Endothelial cell of umbilical vein (primary cell): ENCODE data around the gene LRP3.
"Not testable (repeated sequence)": the region's sequence is repeated elsewhere in the genome, so short reads cannot be mapped to it uniquely, and the experiment has no call there.

Source experiments
- EZH2 ChIP-seq: IDR thresholded peaks from 2 replicates; pipeline ENCODE4 v1.6.1; 2012; ENCODE audit warnings: borderline replicate concordance, low read depth, mild to moderate bottlenecking, moderate library complexity, low read length, inconsistent platforms; ENCODE audit not compliant: severe bottlenecking
- FOS ChIP-seq: IDR thresholded peaks from 2 replicates; pipeline ENCODE4 v1.6.1; 2011; ENCODE audit warnings: mild to moderate bottlenecking, low read length, moderate library complexity, borderline replicate concordance; ENCODE audit not compliant: insufficient read depth
- GATA2 ChIP-seq: IDR thresholded peaks from 2 replicates; pipeline ENCODE4 v1.7.0; 2011; ENCODE audit warnings: low read depth, mild to moderate bottlenecking, moderate library complexity, mixed read lengths, low read length; ENCODE audit not compliant: insufficient read length, insufficient read depth
- JUN ChIP-seq: IDR thresholded peaks from 2 replicates; pipeline ENCODE4 v1.6.1; 2011; ENCODE audit warnings: borderline replicate concordance, low read depth; ENCODE audit not compliant: insufficient read length, insufficient read depth
- MYC ChIP-seq: IDR thresholded peaks from one replicate; pipeline ENCODE4 v1.6.1; 2011; ENCODE audit warnings: mild to moderate bottlenecking, low read depth, low read length
- POLR2A ChIP-seq: IDR thresholded peaks from 2 replicates; pipeline ENCODE4 v1.6.1; 2012; ENCODE audit warnings: low read depth, mild to moderate bottlenecking, control low read depth, low read length
- POLR2AphosphoS5 ChIP-seq: IDR thresholded peaks from 2 replicates; pipeline ENCODE4 v1.6.1; 2012; ENCODE audit warnings: low read depth, mild to moderate bottlenecking, control low read depth, low read length, moderate library complexity; ENCODE audit not compliant: insufficient read depth
- TF ChIP-seq, protein P1 (sequence below), 2 donors: IDR thresholded peaks; 1 replicate in 1 of 2; 2 replicates in 1 of 2; pipeline ENCODE4 v1.5.1; 2011; ENCODE audit warnings: low read length in 2 of 2, mild to moderate bottlenecking in 2 of 2, moderate library complexity in 2 of 2, control low read depth in 1 of 2, inconsistent platforms in 1 of 2, low read depth in 1 of 2; ENCODE audit not compliant: insufficient read depth in 1 of 2; ENCODE audit errors: extremely low read depth in 1 of 2
- TF ChIP-seq, protein P2 (sequence below): IDR thresholded peaks from 2 replicates; pipeline ENCODE4 v1.6.1; 2011; ENCODE audit not compliant: insufficient read depth, insufficient read length

DNA sequence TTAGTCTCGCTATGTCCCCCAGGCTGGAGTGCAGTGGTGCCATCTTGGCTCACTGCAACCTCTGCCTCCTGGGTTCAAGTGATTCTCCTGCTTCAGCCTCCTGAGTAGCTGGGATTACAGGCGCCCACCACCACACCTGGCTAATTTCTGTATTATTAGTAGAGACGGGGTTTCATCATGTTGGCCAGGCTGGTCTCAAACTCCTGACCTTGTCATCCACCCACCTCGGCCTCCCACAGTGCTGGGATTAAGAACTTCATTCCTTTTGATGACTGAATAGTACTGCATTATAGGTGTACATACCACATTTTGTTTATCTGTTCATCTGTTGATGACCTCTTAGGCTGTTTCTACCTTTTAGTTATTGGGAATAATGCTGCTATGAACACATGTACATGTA lies 41.5 kb upstream of the LRP3 start:
- TF ChIP-seq, protein P1, sequence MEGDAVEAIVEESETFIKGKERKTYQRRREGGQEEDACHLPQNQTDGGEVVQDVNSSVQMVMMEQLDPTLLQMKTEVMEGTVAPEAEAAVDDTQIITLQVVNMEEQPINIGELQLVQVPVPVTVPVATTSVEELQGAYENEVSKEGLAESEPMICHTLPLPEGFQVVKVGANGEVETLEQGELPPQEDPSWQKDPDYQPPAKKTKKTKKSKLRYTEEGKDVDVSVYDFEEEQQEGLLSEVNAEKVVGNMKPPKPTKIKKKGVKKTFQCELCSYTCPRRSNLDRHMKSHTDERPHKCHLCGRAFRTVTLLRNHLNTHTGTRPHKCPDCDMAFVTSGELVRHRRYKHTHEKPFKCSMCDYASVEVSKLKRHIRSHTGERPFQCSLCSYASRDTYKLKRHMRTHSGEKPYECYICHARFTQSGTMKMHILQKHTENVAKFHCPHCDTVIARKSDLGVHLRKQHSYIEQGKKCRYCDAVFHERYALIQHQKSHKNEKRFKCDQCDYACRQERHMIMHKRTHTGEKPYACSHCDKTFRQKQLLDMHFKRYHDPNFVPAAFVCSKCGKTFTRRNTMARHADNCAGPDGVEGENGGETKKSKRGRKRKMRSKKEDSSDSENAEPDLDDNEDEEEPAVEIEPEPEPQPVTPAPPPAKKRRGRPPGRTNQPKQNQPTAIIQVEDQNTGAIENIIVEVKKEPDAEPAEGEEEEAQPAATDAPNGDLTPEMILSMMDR (IDR thresholded peaks at IDR 0.05; ENCODE audit: extremely low read depth in 1 of 2, insufficient read depth in 1 of 2, low read depth in 1 of 2, low read length in 2 of 2) = not testable (repeated sequence)
- TF ChIP-seq POLR2A, EZH2, POLR2AphosphoS5, FOS, JUN, MYC, GATA2: not testable (repeated sequence)
- TF ChIP-seq, protein P2, sequence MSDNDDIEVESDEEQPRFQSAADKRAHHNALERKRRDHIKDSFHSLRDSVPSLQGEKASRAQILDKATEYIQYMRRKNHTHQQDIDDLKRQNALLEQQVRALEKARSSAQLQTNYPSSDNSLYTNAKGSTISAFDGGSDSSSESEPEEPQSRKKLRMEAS = not testable (repeated sequence)
